Nephron progenitor cell (in vitro differentiated cells): ENCODE results near the gene FKBP9.

Experiments
- DNase-seq: peaks from one replicate; pipeline ENCODE4 v3.0.0; 2021
- H3K27ac Mint-ChIP-seq: 2 replicates; pipeline ENCODE4 v1.8.0; 2021; ENCODE audit warnings: mild to moderate bottlenecking, moderate library complexity, mixed read lengths
- H3K27me3 Mint-ChIP-seq: 2 replicates; pipeline ENCODE4 v1.8.0; 2021; ENCODE audit warnings: mild to moderate bottlenecking, low read depth, mixed read lengths; ENCODE audit not compliant: poor library complexity
- H3K36me3 Mint-ChIP-seq: 2 replicates; pipeline ENCODE4 v1.8.0; 2021; ENCODE audit warnings: low read depth, mixed read lengths
- H3K4me1 Mint-ChIP-seq: 2 replicates; pipeline ENCODE4 v1.8.0; 2021; ENCODE audit warnings: mixed read lengths
- H3K4me3 Mint-ChIP-seq: 2 replicates; pipeline ENCODE4 v1.8.0; 2021; ENCODE audit warnings: mild to moderate bottlenecking, moderate library complexity, mixed read lengths
- H3K9me3 Mint-ChIP-seq: 2 replicates; pipeline ENCODE4 v1.8.0; 2021; ENCODE audit warnings: mild to moderate bottlenecking, moderate library complexity, mixed read lengths
- CTCF ChIP-seq: fragments of 200-600 bp; sonication (generic); IDR thresholded peaks from 2 replicates; pipeline ENCODE4 v1.5.0; 2021; ENCODE audit warnings: antibody characterized with exemption

The FKBP9 gene

GRCh38 chr7:33044986-33045385 is 87.7 kb downstream of the FKBP9 start:
- Mint-ChIP-seq H3K4me3 (no peak overlapping the region), H3K27me3 (no peaks in the 10 kb centered on the region), H3K9me3 (no peaks in the 10 kb centered on the region), H3K36me3 (peaks cover 16% of the 10 kb centered on the region), H3K27ac (no peak overlapping the region), H3K4me1 (peaks cover 13% of the 10 kb centered on the region)
- no peak for DNase-seq
- no peak for TF ChIP-seq CTCF

- Mint-ChIP-seq H3K4me3 (no peak overlapping the region), H3K27me3 (peaks cover 2% of the 10 kb centered on the region), H3K27ac (no peak overlapping the region), H3K4me1 (peaks cover 13% of the 10 kb centered on the region), H3K9me3 (no peaks in the 10 kb centered on the region), H3K36me3 (peaks cover 16% of the 10 kb centered on the region)
- DNase-seq, result no peak
- TF ChIP-seq CTCF, result no peak
These were observed 91.0 kb downstream of the FKBP9 start for GRCh38 chr7:33048257-33048656.

GRCh38 chr7:33048704-33049103 is 91.5 kb downstream of the FKBP9 start:
- no peak for DNase-seq
- Mint-ChIP-seq H3K36me3 (peaks cover 16% of the 10 kb centered on the region), H3K4me3 (no peak overlapping the region), H3K27ac (no peak overlapping the region), H3K9me3 (no peaks in the 10 kb centered on the region), H3K4me1 (peaks cover 13% of the 10 kb centered on the region), H3K27me3 (peaks cover 3% of the 10 kb centered on the region)
- no peak for TF ChIP-seq CTCF

GRCh38 chr7:33050535-33051318 is 93.5 kb downstream of the FKBP9 start:
- no peaks in the 10 kb centered on the region for H3K9me3 Mint-ChIP-seq
- H3K4me1 Mint-ChIP-seq, result peaks cover 7% of the 10 kb centered on the region
- no peak for DNase-seq
- TF ChIP-seq CTCF, result peak; percentile 56
- peaks cover 22% of the 10 kb centered on the region for H3K36me3 Mint-ChIP-seq
- H3K4me3 Mint-ChIP-seq, result no peak overlapping the region
- H3K27ac Mint-ChIP-seq, result no peak overlapping the region
- H3K27me3 Mint-ChIP-seq, result peaks cover 3% of the 10 kb centered on the region

GRCh38 chr7:33053721-33054120 is 96.5 kb downstream of the FKBP9 start:
- Mint-ChIP-seq H3K36me3 (peaks cover 40% of the 10 kb centered on the region), H3K9me3 (peaks cover 4% of the 10 kb centered on the region), H3K4me1 (peaks cover 10% of the 10 kb centered on the region), H3K27me3 (peaks cover 3% of the 10 kb centered on the region), H3K27ac (no peak overlapping the region), H3K4me3 (no peak overlapping the region)
- no peak for TF ChIP-seq CTCF
- no peak for DNase-seq
